ENCODE results near the gene LMX1A. TPM values are rescaled to one million over a fixed set of nuclear protein-coding genes. Genes with fewer than 3 reads are reported as not detected.

LMX1A gene
- total RNA-seq, 2 donors from 2014 or later, result 0.22 to 0.64 TPM

DNA sequence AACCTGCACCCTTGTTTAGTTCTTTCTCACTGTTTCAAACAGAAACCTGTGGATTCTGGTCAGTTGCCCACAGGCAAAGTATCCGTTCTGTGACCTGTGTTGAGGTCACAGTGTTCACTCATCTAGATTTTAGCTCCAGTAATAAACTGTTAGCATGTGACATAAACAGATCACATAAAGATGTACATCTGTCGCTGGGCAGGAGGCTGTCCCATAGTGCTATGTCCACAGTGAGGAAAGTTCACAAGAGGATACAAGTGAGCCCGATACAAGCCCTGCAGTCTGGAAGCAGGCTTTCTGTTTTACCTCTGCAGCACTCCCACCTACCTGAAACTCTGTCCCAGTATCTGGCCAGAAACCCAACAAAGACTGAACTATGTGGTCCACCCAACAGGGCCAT is 28.4 kb downstream of the LMX1A start:
- intact Hi-C loops (cut with DNase I), result no loop called here
- TF ChIP-seq, protein P1, sequence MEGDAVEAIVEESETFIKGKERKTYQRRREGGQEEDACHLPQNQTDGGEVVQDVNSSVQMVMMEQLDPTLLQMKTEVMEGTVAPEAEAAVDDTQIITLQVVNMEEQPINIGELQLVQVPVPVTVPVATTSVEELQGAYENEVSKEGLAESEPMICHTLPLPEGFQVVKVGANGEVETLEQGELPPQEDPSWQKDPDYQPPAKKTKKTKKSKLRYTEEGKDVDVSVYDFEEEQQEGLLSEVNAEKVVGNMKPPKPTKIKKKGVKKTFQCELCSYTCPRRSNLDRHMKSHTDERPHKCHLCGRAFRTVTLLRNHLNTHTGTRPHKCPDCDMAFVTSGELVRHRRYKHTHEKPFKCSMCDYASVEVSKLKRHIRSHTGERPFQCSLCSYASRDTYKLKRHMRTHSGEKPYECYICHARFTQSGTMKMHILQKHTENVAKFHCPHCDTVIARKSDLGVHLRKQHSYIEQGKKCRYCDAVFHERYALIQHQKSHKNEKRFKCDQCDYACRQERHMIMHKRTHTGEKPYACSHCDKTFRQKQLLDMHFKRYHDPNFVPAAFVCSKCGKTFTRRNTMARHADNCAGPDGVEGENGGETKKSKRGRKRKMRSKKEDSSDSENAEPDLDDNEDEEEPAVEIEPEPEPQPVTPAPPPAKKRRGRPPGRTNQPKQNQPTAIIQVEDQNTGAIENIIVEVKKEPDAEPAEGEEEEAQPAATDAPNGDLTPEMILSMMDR (IDR thresholded peaks at IDR 0.05), result no peak
- no peaks in the 10 kb centered on the region for H3K36me3 ChIP-seq
- no peak overlapping the region for H3K9ac ChIP-seq (ENCODE audit: low read depth in 2 of 2, low read length in 2 of 2)
- H3K27me3 ChIP-seq, result no peaks in the 10 kb centered on the region
- no peaks in the 10 kb centered on the region for H3K4me1 ChIP-seq
- H3K27ac ChIP-seq, result no peak overlapping the region
- no peak overlapping the region for H3K4me3 ChIP-seq
- DNase-seq, result no peak
- H3K9me3 ChIP-seq, result no peaks in the 10 kb centered on the region

DNA sequence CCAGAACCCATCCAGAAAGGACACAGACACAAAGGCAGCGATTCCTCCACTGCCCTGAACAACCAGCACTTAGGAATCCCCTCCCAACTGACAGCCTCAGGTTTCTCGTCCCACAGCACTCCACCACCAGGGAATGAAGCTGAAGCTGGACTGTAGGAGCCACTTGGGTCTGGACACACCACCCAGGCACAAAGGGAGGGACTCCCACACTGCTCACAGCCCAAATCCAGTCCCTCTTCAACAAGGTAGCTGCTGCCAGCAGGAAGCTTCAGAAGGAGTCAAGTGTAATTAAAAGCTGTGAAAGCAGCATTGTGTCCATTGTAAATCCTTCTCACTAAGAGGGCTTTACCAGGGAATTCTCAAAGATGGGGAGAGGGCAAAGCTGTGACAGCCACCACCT is 29.0 kb downstream of the LMX1A start:
- TF ChIP-seq, protein P1 (IDR thresholded peaks at IDR 0.05), result no peak
- Histone ChIP-seq H3K9ac (ENCODE audit: low read depth in 2 of 2, low read length in 2 of 2) (no peak overlapping the region), H3K27ac (no peak overlapping the region), H3K4me3 (no peak overlapping the region), H3K9me3 (no peaks in the 10 kb centered on the region), H3K4me1 (no peaks in the 10 kb centered on the region), H3K27me3 (no peaks in the 10 kb centered on the region), H3K36me3 (no peaks in the 10 kb centered on the region)
- DNase-seq, result no peak
- intact Hi-C loops (cut with DNase I), result no loop called here

DNA sequence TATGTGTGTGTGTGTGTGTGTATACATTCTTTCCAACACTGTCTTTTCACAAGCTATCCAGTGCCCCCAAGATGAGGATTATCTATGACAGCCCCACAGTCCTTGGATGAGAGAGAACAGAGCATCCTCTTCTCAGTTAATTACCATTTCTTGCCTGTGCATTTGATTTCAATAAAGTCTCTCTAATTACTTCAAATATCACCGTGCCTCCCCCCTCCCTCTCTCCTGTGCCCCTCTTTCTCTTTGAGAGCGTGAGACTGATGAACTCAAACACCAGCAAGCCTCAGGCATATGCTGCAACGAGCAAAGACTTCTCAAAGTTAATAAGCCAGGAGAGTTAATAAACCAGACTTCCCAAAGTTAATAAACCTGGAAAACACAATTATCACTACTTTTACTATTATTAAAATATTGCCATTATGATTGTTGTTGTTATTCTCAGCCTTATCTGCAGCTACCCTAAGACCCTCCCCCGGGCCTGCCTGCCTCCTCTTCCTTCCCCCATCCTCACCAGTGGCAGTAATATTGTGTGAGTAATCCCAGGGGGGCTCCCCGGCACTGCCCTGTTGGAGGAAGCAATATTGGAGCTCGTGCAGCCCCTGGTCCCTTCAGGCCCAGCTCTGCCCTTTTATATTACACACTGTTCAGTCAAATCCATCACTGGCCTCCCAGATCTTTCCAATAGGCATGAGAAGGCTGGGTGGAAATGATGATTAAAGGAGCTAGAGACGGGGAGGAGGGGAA is 30.9 kb downstream of the LMX1A start:
- H3K36me3 ChIP-seq, result no peaks in the 10 kb centered on the region
- no peak overlapping the region for H3K27ac ChIP-seq
- H3K4me1 ChIP-seq, result no peaks in the 10 kb centered on the region
- no peak overlapping the region for H3K4me3 ChIP-seq
- intact Hi-C loops (cut with DNase I), result no loop called here
- DNase-seq, result no peak
- TF ChIP-seq, protein P1 (IDR thresholded peaks at IDR 0.05), result no peak
- no peaks in the 10 kb centered on the region for H3K9me3 ChIP-seq
- no peaks in the 10 kb centered on the region for H3K27me3 ChIP-seq
- no peak overlapping the region for H3K9ac ChIP-seq (ENCODE audit: low read depth in 2 of 2, low read length in 2 of 2)

DNA sequence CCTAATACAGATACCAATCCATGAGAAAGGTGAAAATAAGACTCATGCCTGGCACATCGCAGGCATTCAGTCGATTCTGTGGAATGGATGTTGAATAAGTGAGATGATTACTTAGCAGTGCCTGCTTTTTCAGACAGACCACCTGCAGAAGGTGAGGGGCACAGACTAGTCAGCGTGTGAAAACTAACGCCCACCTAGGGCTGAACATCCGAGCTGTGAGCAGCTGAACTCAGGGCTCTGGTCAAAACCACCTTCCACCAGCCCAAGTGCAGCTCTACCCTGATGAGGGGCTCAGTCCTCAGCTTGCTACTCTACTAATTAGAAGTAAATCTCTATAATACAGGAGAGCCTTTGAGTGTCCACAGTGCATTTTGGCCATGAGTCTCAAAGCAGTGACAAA is 32.5 kb downstream of the LMX1A start:
- TF ChIP-seq, protein P1 (IDR thresholded peaks at IDR 0.05), result no peak
- Histone ChIP-seq H3K27me3 (no peaks in the 10 kb centered on the region), H3K9me3 (no peaks in the 10 kb centered on the region), H3K27ac (no peak overlapping the region), H3K9ac (ENCODE audit: low read depth in 2 of 2, low read length in 2 of 2) (no peak overlapping the region), H3K4me3 (no peak overlapping the region), H3K4me1 (no peaks in the 10 kb centered on the region), H3K36me3 (no peaks in the 10 kb centered on the region)
- no peak for DNase-seq
- intact Hi-C loops (cut with DNase I), result no loop called here

DNA sequence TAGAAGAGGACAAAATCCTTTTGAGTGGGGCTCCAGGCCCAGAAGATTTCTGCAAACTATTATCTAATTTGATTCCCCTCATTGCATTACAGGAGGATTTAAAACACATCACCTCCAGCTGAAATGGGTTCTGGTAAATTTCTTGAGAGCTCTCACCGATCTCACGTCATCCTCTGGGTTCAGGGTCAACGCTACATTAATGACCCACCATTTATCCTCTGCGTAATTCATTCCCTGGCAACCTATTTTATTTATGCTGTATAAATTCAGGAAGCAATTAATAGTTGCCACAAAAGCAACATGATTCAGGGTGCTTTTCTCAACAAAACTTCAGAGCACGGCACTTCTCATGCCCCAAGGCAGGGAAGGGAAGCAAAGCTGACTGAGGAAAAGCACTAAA is 38.9 kb downstream of the LMX1A start:
- H3K36me3 ChIP-seq, result no peaks in the 10 kb centered on the region
- no peak for DNase-seq
- H3K9me3 ChIP-seq, result no peaks in the 10 kb centered on the region
- TF ChIP-seq, protein P1 (IDR thresholded peaks at IDR 0.05), result no peak
- no peak overlapping the region for H3K27ac ChIP-seq
- no peak overlapping the region for H3K9ac ChIP-seq (ENCODE audit: low read depth in 2 of 2, low read length in 2 of 2)
- no peaks in the 10 kb centered on the region for H3K4me1 ChIP-seq
- H3K27me3 ChIP-seq, result peaks cover 3% of the 10 kb centered on the region
- intact Hi-C loops (cut with DNase I), result no loop called here
- no peak overlapping the region for H3K4me3 ChIP-seq

Data from colonic mucosa (tissue), 4 donors.